HS-5 (cell line): ENCODE results near the gene PDZK1.
"Not testable (repeated sequence)": the region's sequence is repeated elsewhere in the genome, so short reads cannot be mapped to it uniquely, and the experiment has no call there.

ENCODE experiments used
- DNase-seq: peaks from one replicate; pipeline ENCODE4 v3.0.0-alpha.2; 2012; ENCODE audit warnings: low read depth

PDZK1 gene

GRCh38 chr1:145656245-145656943 is 50.8 kb downstream of the PDZK1 start:
- not testable (repeated sequence) for DNase-seq

GRCh38 chr1:145643990-145644389 is 63.2 kb downstream of the PDZK1 start:
- DNase-seq, result not testable (repeated sequence)

GRCh38 chr1:145641886-145642285 is 65.3 kb downstream of the PDZK1 start:
- not testable (repeated sequence) for DNase-seq

GRCh38 chr1:145636237-145636636 is 70.9 kb downstream of the PDZK1 start:
- DNase-seq, result not testable (repeated sequence)

GRCh38 chr1:145622177-145622576 is 85.0 kb downstream of the PDZK1 start:
- DNase-seq, result not testable (repeated sequence)
